NCI-H82 treated with DMSO at 0.1 percent for 48 hours (cell line): ENCODE measurements around the gene TMED5.

ENCODE experiments used
- DNase-seq: peaks from one replicate; lab custom pipeline; 2025; ENCODE audit not compliant: unreplicated experiment; lab: John Stamatoyannopoulos, UW

The TMED5 gene

GRCh38 chr1:93124556-93125355 is 55.5 kb downstream of the TMED5 start:
- DNase-seq = no peak

GRCh38 chr1:93123201-93123783 is 56.9 kb downstream of the TMED5 start:
- DNase-seq = no peak

GRCh38 chr1:93120614-93121013 is 59.6 kb downstream of the TMED5 start:
- DNase-seq = no peak

- no peak for DNase-seq
Measured at GRCh38 chr1:93114391-93114790, 65.8 kb downstream of the TMED5 start.

GRCh38 chr1:93113127-93113526 is 67.1 kb downstream of the TMED5 start:
- DNase-seq = no peak

GRCh38 chr1:93111561-93111960 is 68.7 kb downstream of the TMED5 start:
- no peak for DNase-seq

GRCh38 chr1:93111065-93111464 is 69.1 kb downstream of the TMED5 start:
- DNase-seq = no peak

- no peak for DNase-seq
Measured at GRCh38 chr1:93109578-93109977, 70.6 kb downstream of the TMED5 start.

- no peak for DNase-seq
Measured at GRCh38 chr1:93108335-93108734, 71.9 kb downstream of the TMED5 start.

GRCh38 chr1:93107395-93107794 is 72.8 kb downstream of the TMED5 start:
- no peak for DNase-seq

GRCh38 chr1:93106226-93106625 is 74.0 kb downstream of the TMED5 start:
- no peak for DNase-seq

GRCh38 chr1:93102142-93102541 is 78.1 kb downstream of the TMED5 start:
- DNase-seq = no peak
